GM13976 (cell line): ENCODE data around the gene OSBPL2.

Experiments used
- DNase-seq: peaks from one replicate; pipeline ENCODE4 v3.0.0; 2012; ENCODE audit warnings: low spot score
- CTCF ChIP-seq: IDR thresholded peaks from 2 replicates; pipeline ENCODE4 v1.5.1; 2012; ENCODE audit warnings: borderline replicate concordance, mild to moderate bottlenecking; ENCODE audit not compliant: insufficient read depth; ENCODE audit errors: extremely low read depth, missing control alignments, control extremely low read depth
- in situ Hi-C: fragments of 300-500 bp; cut with MboI; formaldehyde crosslinking; loops from one replicate; pipeline ENCODE4 v1.12.0; 2022; ENCODE audit warnings: low sequenced_read_pairs, mixed read lengths, inconsistent platforms; ENCODE audit not compliant: unreplicated experiment

Gene OSBPL2

GRCh38 chr20:62205618-62206387 is 32.5 kb upstream of the OSBPL2 start:
- in situ Hi-C loops, result no loop called here
- no peak for TF ChIP-seq CTCF
- DNase-seq, result no peak

- in situ Hi-C loops, result no loop called here
- no peak for DNase-seq
- no peak for TF ChIP-seq CTCF
These were observed 31.9 kb upstream of the OSBPL2 start for GRCh38 chr20:62206388-62206775.

- in situ Hi-C loops, result no loop called here
- no peak for TF ChIP-seq CTCF
- DNase-seq, result no peak
These were observed 30.1 kb upstream of the OSBPL2 start for GRCh38 chr20:62208061-62208794.

- no peak for DNase-seq
- TF ChIP-seq CTCF, result no peak
- in situ Hi-C loops, result no loop called here
These were observed 29.2 kb upstream of the OSBPL2 start for GRCh38 chr20:62208795-62209755.

DNA sequence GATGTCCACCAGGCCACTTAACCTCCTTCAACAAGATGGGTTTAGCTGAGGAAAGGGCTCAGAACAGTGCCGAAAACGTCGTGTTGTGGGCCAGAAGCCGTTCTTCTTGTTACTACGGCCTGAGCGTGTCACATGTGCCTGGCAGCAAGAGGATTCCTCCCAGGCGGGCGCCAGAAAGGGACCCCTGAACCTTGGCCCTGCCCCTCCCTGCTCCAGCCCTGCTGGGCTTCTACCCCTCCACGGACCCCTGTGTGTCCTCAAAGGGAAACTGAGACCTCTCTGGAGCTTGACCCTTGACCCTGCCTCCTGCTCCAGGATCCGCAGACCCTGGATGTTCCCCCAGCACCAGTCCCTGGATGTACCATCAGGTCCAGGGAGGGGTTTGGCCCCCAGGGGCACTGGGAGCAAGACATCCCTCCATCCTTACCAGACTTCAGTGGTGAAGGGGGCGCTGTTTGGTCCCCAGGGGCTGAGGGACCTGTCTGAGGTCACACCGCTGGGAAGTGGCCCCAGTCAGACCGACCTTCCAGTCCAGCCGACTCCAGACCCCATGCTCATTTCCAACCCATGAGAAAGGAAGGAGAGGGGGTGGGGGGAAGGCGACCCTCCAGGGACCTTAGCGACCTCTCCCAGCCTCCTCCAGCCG is 28.3 kb upstream of the OSBPL2 start:
- no peak for DNase-seq
- TF ChIP-seq CTCF, result no peak
- in situ Hi-C loops, result no loop called here

DNA sequence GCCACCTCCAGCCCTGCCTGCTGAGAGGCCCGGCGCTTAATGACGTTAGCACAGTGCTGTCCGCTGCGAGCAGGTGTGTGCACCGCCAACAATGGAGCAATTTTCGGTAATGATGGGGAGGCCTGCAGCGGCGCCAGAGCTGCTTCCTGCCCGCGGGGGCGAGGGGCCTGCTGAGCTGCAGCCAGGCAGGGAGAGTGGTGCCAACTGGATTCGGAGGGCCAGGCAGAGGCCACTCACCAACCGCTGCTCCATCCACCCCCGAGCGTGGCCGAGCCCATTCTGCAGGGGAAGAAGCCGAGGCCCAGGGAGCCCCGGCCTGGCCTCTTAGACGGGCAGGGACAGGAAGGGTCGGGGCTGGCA is 27.8 kb upstream of the OSBPL2 start:
- in situ Hi-C loops, result no loop called here
- TF ChIP-seq CTCF, result no peak
- DNase-seq, result no peak
